ENCODE measurements around the gene KDM4D. TPM values are rescaled to one million over a fixed set of nuclear protein-coding genes. Genes with fewer than 3 reads are reported as not detected.

KDM4D gene
- total RNA-seq, 1 donor from 2014 or later: 1.8 TPM

DNA sequence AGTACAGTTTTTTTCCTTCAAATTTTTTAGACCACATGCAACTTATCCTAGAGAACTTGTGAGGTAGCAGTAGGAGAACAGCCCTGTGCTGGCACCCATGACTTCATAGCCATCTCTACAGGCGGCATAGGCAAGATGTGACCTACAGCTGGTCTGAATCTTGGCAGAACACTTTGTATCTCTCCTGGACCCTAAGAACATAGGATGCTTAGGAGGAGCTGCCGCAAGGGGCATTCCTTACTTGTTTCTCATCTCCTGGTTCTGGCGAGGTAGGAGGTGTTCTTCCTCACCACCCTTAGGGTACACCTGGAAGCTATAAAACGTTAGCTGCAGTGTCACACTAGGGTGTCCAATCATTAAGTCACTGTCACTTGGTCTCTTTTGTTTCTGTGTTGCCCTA, 16.5 kb upstream of the KDM4D start:
- no peak for DNase-seq (ENCODE audit: low spot score)
- H3K27ac Mint-ChIP-seq (ENCODE audit: unreplicated experiment): no peak overlapping the region
- H3K36me3 Mint-ChIP-seq (ENCODE audit: low read depth, unreplicated experiment): peaks cover 7% of the 10 kb centered on the region
- TF ChIP-seq, protein P1, sequence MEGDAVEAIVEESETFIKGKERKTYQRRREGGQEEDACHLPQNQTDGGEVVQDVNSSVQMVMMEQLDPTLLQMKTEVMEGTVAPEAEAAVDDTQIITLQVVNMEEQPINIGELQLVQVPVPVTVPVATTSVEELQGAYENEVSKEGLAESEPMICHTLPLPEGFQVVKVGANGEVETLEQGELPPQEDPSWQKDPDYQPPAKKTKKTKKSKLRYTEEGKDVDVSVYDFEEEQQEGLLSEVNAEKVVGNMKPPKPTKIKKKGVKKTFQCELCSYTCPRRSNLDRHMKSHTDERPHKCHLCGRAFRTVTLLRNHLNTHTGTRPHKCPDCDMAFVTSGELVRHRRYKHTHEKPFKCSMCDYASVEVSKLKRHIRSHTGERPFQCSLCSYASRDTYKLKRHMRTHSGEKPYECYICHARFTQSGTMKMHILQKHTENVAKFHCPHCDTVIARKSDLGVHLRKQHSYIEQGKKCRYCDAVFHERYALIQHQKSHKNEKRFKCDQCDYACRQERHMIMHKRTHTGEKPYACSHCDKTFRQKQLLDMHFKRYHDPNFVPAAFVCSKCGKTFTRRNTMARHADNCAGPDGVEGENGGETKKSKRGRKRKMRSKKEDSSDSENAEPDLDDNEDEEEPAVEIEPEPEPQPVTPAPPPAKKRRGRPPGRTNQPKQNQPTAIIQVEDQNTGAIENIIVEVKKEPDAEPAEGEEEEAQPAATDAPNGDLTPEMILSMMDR (IDR thresholded peaks at IDR 0.05; ENCODE audit: unreplicated experiment): no peak
- no peak overlapping the region for H3K4me3 Mint-ChIP-seq (ENCODE audit: unreplicated experiment)
- H3K27me3 Mint-ChIP-seq (ENCODE audit: unreplicated experiment): no peaks in the 10 kb centered on the region
- H3K9me3 Mint-ChIP-seq (ENCODE audit: unreplicated experiment): no peaks in the 10 kb centered on the region
- H3K4me1 Mint-ChIP-seq (ENCODE audit: unreplicated experiment): peaks cover 4% of the 10 kb centered on the region

DNA sequence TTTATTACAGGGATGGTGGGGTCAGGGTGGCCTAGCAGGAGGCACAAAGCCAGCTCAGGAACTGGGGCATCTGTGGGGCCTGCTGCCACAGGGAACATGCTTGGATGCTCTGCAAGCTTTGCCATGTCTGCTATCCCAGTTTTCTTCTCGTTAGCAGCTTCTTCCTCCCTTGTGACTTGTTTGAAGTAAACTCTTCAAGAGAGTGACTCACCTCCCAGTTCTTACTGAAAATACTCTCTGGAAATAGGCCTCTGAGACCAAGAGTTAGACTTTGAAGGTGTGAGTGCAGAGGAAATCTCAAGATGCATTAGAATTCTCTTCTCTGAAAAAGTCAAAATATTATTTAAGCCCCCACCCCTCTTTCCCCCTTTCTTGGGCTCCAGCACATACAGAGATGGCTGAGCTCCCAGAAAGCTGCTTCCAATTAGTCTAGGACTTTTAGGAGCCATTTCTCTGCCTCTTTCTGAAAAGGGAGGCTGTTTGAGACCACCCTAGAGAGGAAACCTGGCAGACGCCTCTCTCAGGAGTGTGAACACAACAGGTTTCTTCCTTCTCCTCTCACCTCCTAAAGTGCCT, 15.3 kb upstream of the KDM4D start:
- peaks cover 4% of the 10 kb centered on the region for H3K4me1 Mint-ChIP-seq (ENCODE audit: unreplicated experiment)
- no peaks in the 10 kb centered on the region for H3K27me3 Mint-ChIP-seq (ENCODE audit: unreplicated experiment)
- no peaks in the 10 kb centered on the region for H3K9me3 Mint-ChIP-seq (ENCODE audit: unreplicated experiment)
- TF ChIP-seq, protein P1 (IDR thresholded peaks at IDR 0.05; ENCODE audit: unreplicated experiment): no peak
- H3K4me3 Mint-ChIP-seq (ENCODE audit: unreplicated experiment): no peak overlapping the region
- H3K36me3 Mint-ChIP-seq (ENCODE audit: low read depth, unreplicated experiment): peaks cover 13% of the 10 kb centered on the region
- DNase-seq (ENCODE audit: low spot score): no peak
- H3K27ac Mint-ChIP-seq (ENCODE audit: unreplicated experiment): no peak overlapping the region

DNA sequence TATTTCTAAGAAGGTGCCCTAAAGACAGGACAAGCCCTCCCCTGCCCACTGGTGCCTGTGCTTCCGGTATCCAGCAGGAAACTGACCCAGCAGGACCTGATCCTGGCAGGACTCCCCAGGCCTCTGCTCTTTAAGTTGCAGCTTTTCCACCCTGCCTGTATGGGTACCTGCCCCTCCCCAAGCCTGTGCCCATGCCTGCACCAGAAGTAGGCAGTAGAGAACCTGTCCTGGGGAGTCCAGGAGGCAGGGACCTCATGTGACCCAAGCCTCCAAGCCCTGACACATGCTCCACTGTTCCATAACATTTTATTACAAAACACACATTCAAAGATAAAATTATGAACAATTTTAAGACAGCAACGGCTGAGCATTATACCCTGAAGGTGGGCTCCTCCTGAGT, 14.3 kb upstream of the KDM4D start:
- Mint-ChIP-seq H3K4me1 (ENCODE audit: unreplicated experiment) (peaks cover 4% of the 10 kb centered on the region), H3K27ac (ENCODE audit: unreplicated experiment) (no peak overlapping the region), H3K9me3 (ENCODE audit: unreplicated experiment) (no peaks in the 10 kb centered on the region), H3K4me3 (ENCODE audit: unreplicated experiment) (no peak overlapping the region), H3K36me3 (ENCODE audit: low read depth, unreplicated experiment) (peaks cover 14% of the 10 kb centered on the region), H3K27me3 (ENCODE audit: unreplicated experiment) (no peaks in the 10 kb centered on the region)
- TF ChIP-seq, protein P1 (IDR thresholded peaks at IDR 0.05; ENCODE audit: unreplicated experiment): no peak
- no peak for DNase-seq (ENCODE audit: low spot score)

DNA sequence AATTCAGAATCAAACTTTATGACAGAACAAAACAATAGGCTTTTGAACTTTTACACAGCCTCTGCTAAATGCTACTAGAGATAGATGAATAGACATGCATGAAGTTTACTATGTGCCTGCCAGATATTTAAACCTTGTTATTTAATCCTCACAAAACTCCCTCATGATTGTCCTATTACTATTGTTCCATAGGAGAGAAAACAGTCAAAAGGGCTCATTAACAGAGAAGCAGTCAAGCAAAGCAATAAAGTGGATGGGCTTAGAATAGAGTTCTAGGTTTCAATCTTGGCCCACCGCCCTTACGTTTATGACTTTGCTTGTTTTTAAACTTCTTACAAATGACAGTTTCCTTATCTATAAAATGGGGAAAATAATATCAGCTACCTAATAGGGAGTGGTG, 13.0 kb upstream of the KDM4D start:
- no peaks in the 10 kb centered on the region for H3K9me3 Mint-ChIP-seq (ENCODE audit: unreplicated experiment)
- H3K36me3 Mint-ChIP-seq (ENCODE audit: low read depth, unreplicated experiment): peaks cover 28% of the 10 kb centered on the region
- peaks cover 4% of the 10 kb centered on the region for H3K4me1 Mint-ChIP-seq (ENCODE audit: unreplicated experiment)
- no peaks in the 10 kb centered on the region for H3K27me3 Mint-ChIP-seq (ENCODE audit: unreplicated experiment)
- TF ChIP-seq, protein P1 (IDR thresholded peaks at IDR 0.05; ENCODE audit: unreplicated experiment): no peak
- no peak overlapping the region for H3K27ac Mint-ChIP-seq (ENCODE audit: unreplicated experiment)
- no peak for DNase-seq (ENCODE audit: low spot score)
- H3K4me3 Mint-ChIP-seq (ENCODE audit: unreplicated experiment): no peak overlapping the region

DNA sequence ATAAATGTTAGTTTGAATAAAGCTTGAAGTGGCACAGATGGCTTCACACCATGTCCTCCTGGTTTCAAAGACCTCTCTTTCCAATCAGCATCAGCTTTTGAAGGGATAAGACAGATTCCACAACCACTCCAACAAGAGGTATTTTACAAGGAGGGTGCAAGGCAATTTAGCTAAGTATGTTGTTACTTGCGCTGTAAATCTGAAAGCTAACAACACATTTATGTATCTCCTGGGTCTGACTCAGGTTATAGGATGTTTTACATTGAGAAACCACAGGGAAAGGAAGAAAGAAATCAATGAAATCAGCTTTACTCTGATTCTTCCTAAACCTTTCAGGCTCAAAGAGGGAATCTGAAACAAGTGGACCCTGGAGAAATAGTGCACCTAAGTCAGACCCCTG, 12.3 kb upstream of the KDM4D start:
- Mint-ChIP-seq H3K36me3 (ENCODE audit: low read depth, unreplicated experiment) (peaks cover 32% of the 10 kb centered on the region), H3K27ac (ENCODE audit: unreplicated experiment) (no peak overlapping the region), H3K27me3 (ENCODE audit: unreplicated experiment) (no peaks in the 10 kb centered on the region), H3K4me3 (ENCODE audit: unreplicated experiment) (no peak overlapping the region), H3K9me3 (ENCODE audit: unreplicated experiment) (no peaks in the 10 kb centered on the region), H3K4me1 (ENCODE audit: unreplicated experiment) (peaks cover 4% of the 10 kb centered on the region)
- TF ChIP-seq, protein P1 (IDR thresholded peaks at IDR 0.05; ENCODE audit: unreplicated experiment): no peak
- no peak for DNase-seq (ENCODE audit: low spot score)
